ENCODE measurements around the gene TMEM117. TPM values are rescaled to one million over a fixed set of nuclear protein-coding genes. Genes with fewer than 3 reads are reported as not detected.

Gene TMEM117
- total and polyA plus RNA-seq, 2 donors from 2014 or later: 5.9 to 6.0 TPM

DNA sequence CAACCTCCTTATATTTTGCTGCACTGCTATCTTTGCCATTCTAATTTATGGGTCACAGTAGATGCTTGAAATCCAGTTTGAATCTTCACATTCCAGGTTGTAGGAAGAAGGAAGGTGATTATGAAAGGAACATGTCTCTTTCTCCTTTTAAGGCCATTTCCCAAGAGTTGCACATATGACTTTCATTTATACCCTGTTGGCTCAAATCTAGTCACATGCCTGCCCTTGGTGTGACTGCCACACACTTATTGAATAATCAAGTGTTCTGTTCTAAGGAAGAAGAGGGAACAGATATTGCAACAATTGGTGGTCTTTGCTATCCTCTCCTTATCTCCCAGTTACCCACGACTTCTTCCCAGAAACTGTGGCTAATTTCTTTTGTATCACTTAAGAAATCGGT is 404.3 kb downstream of the TMEM117 start:
- FAIRE-seq: no peak
- intact Hi-C loops (cut with DNase I): no loop called here
- no peaks in the 10 kb centered on the region for H3K27me3 ChIP-seq (ENCODE audit: control insufficient read depth, insufficient read depth, low read length)

GRCh38 chr12:44245932-44246331 is 410.1 kb downstream of the TMEM117 start:
- FAIRE-seq (no peak), DNase-seq (no peak)
- H3K27ac ChIP-seq (ENCODE audit: low read depth in 2 of 2, low read length in 2 of 2): no peak overlapping the region
- no peak overlapping the region for H3K9ac ChIP-seq (ENCODE audit: low read length in 3 of 3)
- H3K9me3 ChIP-seq (ENCODE audit: control insufficient read depth in 2 of 3, insufficient read depth in 1 of 3, low read length in 3 of 3): no peaks in the 10 kb centered on the region
- H3K4me1 ChIP-seq (ENCODE audit: control insufficient read depth in 2 of 3, insufficient read depth in 2 of 3, low read depth in 1 of 3, low read length in 3 of 3): no peaks in the 10 kb centered on the region
- no peak overlapping the region for H3K4me3 ChIP-seq (ENCODE audit: low read length in 3 of 3)
- intact Hi-C loops (cut with DNase I): no loop called here
- TF ChIP-seq CTCF (IDR thresholded peaks at IDR 0.05; ENCODE audit: borderline replicate concordance, extremely low read depth, insufficient read depth): no peak
- H3K36me3 ChIP-seq (ENCODE audit: control insufficient read depth in 2 of 3, insufficient read depth in 3 of 3, low read length in 3 of 3): no peaks in the 10 kb centered on the region
- no peaks in the 10 kb centered on the region for H3K27me3 ChIP-seq (ENCODE audit: control insufficient read depth, insufficient read depth, low read length)

More for the DNA sequence above, 404.3 kb downstream of the TMEM117 start:
- Histone ChIP-seq H3K4me1 (ENCODE audit: control insufficient read depth in 2 of 3, insufficient read depth in 2 of 3, low read depth in 1 of 3, low read length in 3 of 3) (no peaks in the 10 kb centered on the region), H3K9ac (ENCODE audit: low read length in 3 of 3) (no peak overlapping the region), H3K4me3 (ENCODE audit: low read length in 3 of 3) (no peak overlapping the region), H3K9me3 (ENCODE audit: control insufficient read depth in 2 of 3, insufficient read depth in 1 of 3, low read length in 3 of 3) (no peaks in the 10 kb centered on the region), H3K27ac (ENCODE audit: low read depth in 2 of 2, low read length in 2 of 2) (no peak overlapping the region), H3K36me3 (ENCODE audit: control insufficient read depth in 2 of 3, insufficient read depth in 3 of 3, low read length in 3 of 3) (no peaks in the 10 kb centered on the region)
- DNase-seq: no peak
- no peak for TF ChIP-seq CTCF (IDR thresholded peaks at IDR 0.05; ENCODE audit: borderline replicate concordance, extremely low read depth, insufficient read depth)

DNA sequence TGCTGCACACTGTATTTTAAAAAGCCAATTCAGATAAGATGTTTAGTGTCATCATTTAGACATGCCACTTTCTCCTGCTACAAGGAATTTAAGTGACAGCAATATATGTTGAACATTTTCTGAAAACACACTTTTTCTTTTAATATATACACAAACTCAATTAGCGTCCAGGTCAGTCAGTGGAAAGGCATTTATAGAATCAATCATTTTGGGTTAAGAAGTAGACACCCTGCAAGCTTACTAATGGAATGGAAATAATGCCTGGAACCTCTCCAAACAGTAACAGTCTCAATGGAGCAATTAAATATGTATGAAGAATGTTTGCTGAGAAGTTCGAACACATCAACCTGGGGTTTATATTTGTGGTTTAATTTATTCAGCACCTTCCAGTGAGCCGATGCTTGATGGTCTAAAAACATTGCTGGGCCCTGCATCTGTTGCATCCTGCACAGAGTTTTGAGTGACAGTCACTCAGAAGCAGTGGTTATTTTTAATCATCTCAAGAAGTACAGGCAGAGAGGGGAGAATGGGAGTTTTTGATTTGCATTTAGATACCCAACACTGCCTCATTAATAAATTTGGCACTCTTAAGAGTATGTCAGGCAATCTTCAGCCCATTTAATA is 410.7 kb downstream of the TMEM117 start:
- no peak for TF ChIP-seq CTCF (IDR thresholded peaks at IDR 0.05; ENCODE audit: borderline replicate concordance, extremely low read depth, insufficient read depth)
- no peak for DNase-seq

GRCh38 chr12:44247588-44247987 is 411.7 kb downstream of the TMEM117 start:
- H3K27ac ChIP-seq (ENCODE audit: low read depth in 2 of 2, low read length in 2 of 2): no peak overlapping the region
- no peaks in the 10 kb centered on the region for H3K4me1 ChIP-seq (ENCODE audit: control insufficient read depth in 2 of 3, insufficient read depth in 2 of 3, low read depth in 1 of 3, low read length in 3 of 3)
- H3K36me3 ChIP-seq (ENCODE audit: control insufficient read depth in 2 of 3, insufficient read depth in 3 of 3, low read length in 3 of 3): no peaks in the 10 kb centered on the region
- no peaks in the 10 kb centered on the region for H3K9me3 ChIP-seq (ENCODE audit: control insufficient read depth in 2 of 3, insufficient read depth in 1 of 3, low read length in 3 of 3)
- TF ChIP-seq CTCF (IDR thresholded peaks at IDR 0.05; ENCODE audit: borderline replicate concordance, extremely low read depth, insufficient read depth): no peak
- H3K9ac ChIP-seq (ENCODE audit: low read length in 3 of 3): no peak overlapping the region
- DNase-seq: no peak
- intact Hi-C loops (cut with DNase I): no loop called here
- H3K27me3 ChIP-seq (ENCODE audit: control insufficient read depth, insufficient read depth, low read length): no peaks in the 10 kb centered on the region
- FAIRE-seq: no peak
- no peak overlapping the region for H3K4me3 ChIP-seq (ENCODE audit: low read length in 3 of 3)

More for the DNA sequence above, 410.7 kb downstream of the TMEM117 start:
- intact Hi-C loops (cut with DNase I): no loop called here
- Histone ChIP-seq H3K9me3 (ENCODE audit: control insufficient read depth in 2 of 3, insufficient read depth in 1 of 3, low read length in 3 of 3) (no peaks in the 10 kb centered on the region), H3K27me3 (ENCODE audit: control insufficient read depth, insufficient read depth, low read length) (no peaks in the 10 kb centered on the region), H3K36me3 (ENCODE audit: control insufficient read depth in 2 of 3, insufficient read depth in 3 of 3, low read length in 3 of 3) (no peaks in the 10 kb centered on the region), H3K27ac (ENCODE audit: low read depth in 2 of 2, low read length in 2 of 2) (no peak overlapping the region), H3K9ac (ENCODE audit: low read length in 3 of 3) (no peak overlapping the region), H3K4me1 (ENCODE audit: control insufficient read depth in 2 of 3, insufficient read depth in 2 of 3, low read depth in 1 of 3, low read length in 3 of 3) (no peaks in the 10 kb centered on the region), H3K4me3 (ENCODE audit: low read length in 3 of 3) (no peak overlapping the region)
- FAIRE-seq: no peak

All from kidney (tissue), 14 donors.